Astrocyte (in vitro differentiated cells and primary cell): ENCODE data around the gene RPL39L. TPM values are rescaled to one million over a fixed set of nuclear protein-coding genes. Genes with fewer than 3 reads are reported as not detected.
A peak's percentile ranks its signal among the peaks of the same experiment; 100 is the strongest.
"Not testable (repeated sequence)": the region's sequence is repeated elsewhere in the genome, so short reads cannot be mapped to it uniquely, and the experiment has no call there.

Experiments used
- DNase-seq: peaks from one replicate; pipeline ENCODE4 v3.0.0-alpha.2; 2010; ENCODE audit warnings: low read depth
- FAIRE-seq: peaks from 2 replicates; lab custom pipeline; 2011; peaks lifted over from hg19 to GRCh38; lab: Jason Lieb, UNC
- H2AFZ ChIP-seq: 2 replicates; pipeline ENCODE4 v1.6.0; 2012; ENCODE audit warnings: low read depth, low read length, inconsistent platforms
- H3K27ac ChIP-seq: 2 replicates; pipeline ENCODE4 v1.5.1; 2011; ENCODE audit warnings: low read depth, low read length, inconsistent platforms
- H3K27me3 ChIP-seq: 2 replicates; pipeline ENCODE4 v1.6.0; 2011; ENCODE audit warnings: low read length, inconsistent platforms; ENCODE audit not compliant: insufficient read depth
- H3K36me3 ChIP-seq: 2 replicates; pipeline ENCODE4 v1.5.1; 2011; ENCODE audit warnings: low read length, inconsistent platforms; ENCODE audit not compliant: insufficient read depth
- H3K4me1 ChIP-seq: 2 replicates; pipeline ENCODE4 v1.5.1; 2011; ENCODE audit warnings: low read length, inconsistent platforms; ENCODE audit not compliant: insufficient read depth
- H3K4me2 ChIP-seq: 2 replicates; pipeline ENCODE4 v1.6.0; 2012; ENCODE audit warnings: low read length, inconsistent platforms
- H3K4me3 ChIP-seq: 2 replicates; pipeline ENCODE4 v1.5.1; 2011; ENCODE audit warnings: low read depth, mild to moderate bottlenecking, low read length, inconsistent platforms; ENCODE audit not compliant: insufficient read depth
- H3K79me2 ChIP-seq: 2 replicates; pipeline ENCODE4 v1.6.0; 2012; ENCODE audit warnings: mild to moderate bottlenecking, low read length, inconsistent platforms; ENCODE audit not compliant: insufficient read depth
- H3K9ac ChIP-seq: 2 replicates; pipeline ENCODE4 v1.6.0; 2012; ENCODE audit warnings: mild to moderate bottlenecking, low read length, inconsistent platforms
- H3K9me3 ChIP-seq: 2 replicates; pipeline ENCODE4 v1.5.1; 2012; ENCODE audit warnings: low read depth, mild to moderate bottlenecking, low read length, inconsistent platforms; ENCODE audit not compliant: insufficient read depth
- H4K20me1 ChIP-seq: 2 replicates; pipeline ENCODE4 v1.6.0; 2012; ENCODE audit warnings: low read length, inconsistent platforms; ENCODE audit not compliant: insufficient read depth
- H3K27ac Mint-ChIP-seq: one replicate; pipeline ENCODE4 v1.8.0; 2021; ENCODE audit warnings: mild to moderate bottlenecking, mixed read lengths; ENCODE audit not compliant: unreplicated experiment
- H3K27me3 Mint-ChIP-seq: one replicate; pipeline ENCODE4 v1.8.0; 2021; ENCODE audit warnings: low read depth, mixed read lengths; ENCODE audit not compliant: unreplicated experiment
- H3K36me3 Mint-ChIP-seq: one replicate; pipeline ENCODE4 v1.8.0; 2021; ENCODE audit warnings: low read depth, mixed read lengths; ENCODE audit not compliant: unreplicated experiment
- H3K4me1 Mint-ChIP-seq: one replicate; pipeline ENCODE4 v1.8.0; 2021; ENCODE audit warnings: low read depth, mixed read lengths; ENCODE audit not compliant: unreplicated experiment
- H3K4me3 Mint-ChIP-seq: one replicate; pipeline ENCODE4 v1.8.0; 2021; ENCODE audit warnings: mild to moderate bottlenecking, moderate library complexity, mixed read lengths; ENCODE audit not compliant: unreplicated experiment
- H3K9me3 Mint-ChIP-seq: one replicate; pipeline ENCODE4 v1.8.0; 2021; ENCODE audit warnings: mild to moderate bottlenecking, mixed read lengths; ENCODE audit not compliant: unreplicated experiment
- EZH2 ChIP-seq: IDR thresholded peaks from 2 replicates; pipeline ENCODE4 v1.6.1; 2012; ENCODE audit warnings: mild to moderate bottlenecking, low read length, inconsistent platforms; ENCODE audit not compliant: insufficient read depth
- total RNA-seq: library from RNA; stranded (reverse); gene quantifications from 2 replicates; pipeline ENCODE4 v1.2.1, GENCODE V29; 2021
- TF ChIP-seq, protein P1 (sequence below): IDR thresholded peaks from 2 replicates; pipeline ENCODE4 v1.5.1; 2011; ENCODE audit warnings: low read depth, mild to moderate bottlenecking, inconsistent platforms, low read length, moderate library complexity; ENCODE audit not compliant: insufficient read depth

Gene RPL39L
- total RNA-seq, 1 donor from 2014 or later: 6.5 TPM

DNA sequence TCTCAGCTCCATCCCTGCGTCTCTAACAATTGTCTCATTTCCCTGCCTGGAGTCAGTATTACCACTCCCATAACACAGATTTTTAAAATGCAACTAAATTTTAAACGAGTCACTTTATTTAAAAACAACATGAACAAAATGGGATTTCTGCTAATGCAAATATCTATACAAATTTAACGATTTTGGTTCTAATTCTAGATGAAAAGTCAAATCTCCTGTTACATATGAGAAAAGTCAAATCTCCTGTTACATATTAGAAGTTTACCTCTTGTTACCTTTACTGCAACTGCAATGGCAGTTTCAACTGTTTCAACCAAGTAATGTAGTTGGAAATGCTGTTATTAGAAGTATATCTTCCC lies 578 bp upstream of the RPL39L start:
- Histone ChIP-seq H3K9ac (peak overlapping the region; percentile 74), H3K36me3 (no peaks in the 10 kb centered on the region), H3K4me2 (peak overlapping the region; percentile 81), H3K9me3 (peaks cover under 1% of the 10 kb centered on the region), H4K20me1 (no peaks in the 10 kb centered on the region), H3K4me1 (no peaks in the 10 kb centered on the region), H3K27me3 (no peaks in the 10 kb centered on the region), H3K79me2 (no peaks in the 10 kb centered on the region), H2AFZ (peak overlapping the region; percentile 90), H3K27ac (no peak overlapping the region), H3K4me3 (peak overlapping the region; percentile 62)
- peak overlapping the region; percentile 91 for H3K27ac Mint-ChIP-seq
- H3K4me1 Mint-ChIP-seq: peaks cover 1% of the 10 kb centered on the region
- FAIRE-seq (no peak), DNase-seq (no peak)
- TF ChIP-seq EZH2: no peak
- TF ChIP-seq, protein P1, sequence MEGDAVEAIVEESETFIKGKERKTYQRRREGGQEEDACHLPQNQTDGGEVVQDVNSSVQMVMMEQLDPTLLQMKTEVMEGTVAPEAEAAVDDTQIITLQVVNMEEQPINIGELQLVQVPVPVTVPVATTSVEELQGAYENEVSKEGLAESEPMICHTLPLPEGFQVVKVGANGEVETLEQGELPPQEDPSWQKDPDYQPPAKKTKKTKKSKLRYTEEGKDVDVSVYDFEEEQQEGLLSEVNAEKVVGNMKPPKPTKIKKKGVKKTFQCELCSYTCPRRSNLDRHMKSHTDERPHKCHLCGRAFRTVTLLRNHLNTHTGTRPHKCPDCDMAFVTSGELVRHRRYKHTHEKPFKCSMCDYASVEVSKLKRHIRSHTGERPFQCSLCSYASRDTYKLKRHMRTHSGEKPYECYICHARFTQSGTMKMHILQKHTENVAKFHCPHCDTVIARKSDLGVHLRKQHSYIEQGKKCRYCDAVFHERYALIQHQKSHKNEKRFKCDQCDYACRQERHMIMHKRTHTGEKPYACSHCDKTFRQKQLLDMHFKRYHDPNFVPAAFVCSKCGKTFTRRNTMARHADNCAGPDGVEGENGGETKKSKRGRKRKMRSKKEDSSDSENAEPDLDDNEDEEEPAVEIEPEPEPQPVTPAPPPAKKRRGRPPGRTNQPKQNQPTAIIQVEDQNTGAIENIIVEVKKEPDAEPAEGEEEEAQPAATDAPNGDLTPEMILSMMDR: no peak
- H3K9me3 Mint-ChIP-seq: peaks cover 14% of the 10 kb centered on the region
- peak overlapping the region; percentile 88 for H3K4me3 Mint-ChIP-seq
- peaks cover 2% of the 10 kb centered on the region for H3K27me3 Mint-ChIP-seq
- peaks cover 3% of the 10 kb centered on the region for H3K36me3 Mint-ChIP-seq

DNA sequence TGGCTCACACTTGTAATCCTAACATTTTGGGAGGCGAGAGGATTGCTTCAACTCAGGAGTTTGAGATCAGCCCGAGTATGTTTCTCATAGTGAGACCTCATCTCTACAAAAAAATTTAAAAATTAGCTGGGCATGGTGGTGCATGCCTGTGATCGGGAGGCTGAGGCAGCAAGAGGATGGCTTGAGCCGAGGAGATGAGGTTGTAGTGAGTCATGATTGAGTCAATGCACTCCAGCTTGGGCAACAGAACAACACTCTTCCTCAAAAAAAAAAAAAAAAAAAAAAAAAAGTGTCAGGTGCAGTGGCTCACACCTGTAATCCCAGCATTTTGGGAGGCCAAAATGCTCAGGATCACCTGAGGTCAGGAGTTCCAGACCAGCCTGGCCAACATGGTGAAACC lies 2.4 kb downstream of the RPL39L start:
- no peak for FAIRE-seq
- TF ChIP-seq EZH2: no peak

DNA sequence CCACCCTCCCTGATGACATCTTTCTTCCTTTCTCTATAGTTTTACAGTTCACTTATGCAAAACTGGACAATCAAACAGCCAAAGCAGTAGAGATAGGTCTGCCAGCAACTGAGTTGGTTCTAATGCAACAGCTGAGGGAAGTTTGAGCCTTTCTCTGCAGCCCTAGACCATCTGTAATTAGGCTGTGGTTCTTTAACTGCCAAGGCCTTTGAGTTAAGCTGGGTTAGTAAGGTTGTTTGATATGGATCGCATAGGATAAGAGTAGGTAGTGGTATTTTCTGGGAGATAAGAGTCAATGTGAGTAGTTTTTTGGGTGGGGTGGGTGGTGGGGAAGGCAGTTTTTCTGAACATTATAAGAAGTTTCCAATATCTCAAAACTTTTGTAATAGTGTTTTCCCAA lies 3.0 kb downstream of the RPL39L start:
- Mint-ChIP-seq H3K36me3 (peaks cover 3% of the 10 kb centered on the region), H3K27ac (no peak overlapping the region), H3K27me3 (no peaks in the 10 kb centered on the region), H3K4me3 (no peak overlapping the region), H3K9me3 (peaks cover 7% of the 10 kb centered on the region), H3K4me1 (peaks cover 1% of the 10 kb centered on the region)
- FAIRE-seq: no peak
- Histone ChIP-seq H2AFZ (no peak overlapping the region), H3K4me1 (no peaks in the 10 kb centered on the region), H4K20me1 (no peaks in the 10 kb centered on the region), H3K9me3 (no peaks in the 10 kb centered on the region), H3K4me2 (no peak overlapping the region), H3K9ac (no peak overlapping the region), H3K79me2 (no peaks in the 10 kb centered on the region), H3K27me3 (no peaks in the 10 kb centered on the region), H3K27ac (no peak overlapping the region), H3K36me3 (no peaks in the 10 kb centered on the region), H3K4me3 (no peak overlapping the region)
- TF ChIP-seq, protein P1: no peak
- no peak for TF ChIP-seq EZH2
- no peak for DNase-seq

More for the DNA sequence above, 2.4 kb downstream of the RPL39L start:
- Histone ChIP-seq H3K27me3 (no peaks in the 10 kb centered on the region), H3K79me2 (no peaks in the 10 kb centered on the region), H3K4me1 (no peaks in the 10 kb centered on the region), H3K27ac (no peak overlapping the region), H2AFZ (no peak overlapping the region), H3K36me3 (no peaks in the 10 kb centered on the region), H3K4me3 (no peak overlapping the region), H3K4me2 (no peak overlapping the region), H3K9ac (no peak overlapping the region), H3K9me3 (no peaks in the 10 kb centered on the region), H4K20me1 (no peaks in the 10 kb centered on the region)
- Mint-ChIP-seq H3K36me3 (peaks cover 3% of the 10 kb centered on the region), H3K27ac (no peak overlapping the region), H3K4me3 (no peak overlapping the region), H3K9me3 (peaks cover 7% of the 10 kb centered on the region), H3K27me3 (no peaks in the 10 kb centered on the region), H3K4me1 (peaks cover 1% of the 10 kb centered on the region)
- peak; percentile 45 for DNase-seq

DNA sequence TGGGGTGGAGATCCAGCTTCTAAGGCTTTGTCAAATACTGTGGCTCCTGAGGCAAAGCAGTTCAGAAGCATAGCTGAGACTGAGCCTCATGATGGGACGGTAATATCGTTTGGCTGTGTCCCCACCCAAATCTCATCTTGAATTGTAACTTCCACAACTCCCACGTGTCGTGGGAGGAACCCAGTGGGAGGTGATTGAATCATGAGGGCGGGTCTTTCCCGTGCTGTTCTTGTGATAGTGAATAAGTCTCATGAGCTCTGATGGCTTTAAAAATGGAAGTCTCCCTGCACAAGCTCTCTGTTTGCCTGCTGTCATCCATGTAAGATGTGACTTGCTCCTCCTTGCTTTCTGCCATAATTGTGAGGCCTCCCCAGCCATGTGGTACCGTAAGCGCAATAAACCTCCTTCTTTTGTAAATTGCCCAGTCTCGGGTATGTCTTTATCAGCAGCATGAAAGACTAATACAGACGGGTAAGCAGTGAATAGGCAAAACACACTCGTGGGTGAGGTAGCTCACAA lies 4.1 kb downstream of the RPL39L start:
- not testable (repeated sequence) for DNase-seq, H3K9ac ChIP-seq, FAIRE-seq, H3K4me1 ChIP-seq, H3K79me2 ChIP-seq, H4K20me1 ChIP-seq, H3K4me3 Mint-ChIP-seq, H3K4me1 Mint-ChIP-seq, H3K9me3 Mint-ChIP-seq, H3K9me3 ChIP-seq, H3K27ac Mint-ChIP-seq, H2AFZ ChIP-seq, H3K36me3 ChIP-seq, H3K27me3 ChIP-seq, H3K27me3 Mint-ChIP-seq, H3K36me3 Mint-ChIP-seq, H3K27ac ChIP-seq, H3K4me2 ChIP-seq, H3K4me3 ChIP-seq

DNA sequence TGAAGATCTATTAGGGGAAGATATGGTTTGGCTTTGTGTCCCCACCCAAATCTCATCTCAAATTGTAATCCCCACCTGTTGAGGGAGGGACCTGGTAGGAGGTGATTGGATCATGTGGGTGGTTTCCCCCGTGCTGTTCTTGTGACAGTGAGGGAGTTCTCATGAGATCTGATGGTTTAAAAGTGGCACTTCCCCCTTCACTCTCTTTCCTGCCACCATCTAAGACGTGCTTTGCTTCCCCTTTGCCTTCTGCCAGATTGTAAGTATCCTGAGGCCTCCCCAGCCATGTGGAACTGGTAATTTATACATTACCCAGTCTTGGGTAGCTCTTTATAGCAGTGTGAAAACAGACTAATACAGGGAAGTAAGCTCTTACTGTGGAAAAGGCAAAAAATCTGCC lies 6.1 kb downstream of the RPL39L start:
- H3K27ac Mint-ChIP-seq, H3K36me3 Mint-ChIP-seq, FAIRE-seq: not testable (repeated sequence)

More for the DNA sequence above, 6.1 kb downstream of the RPL39L start:
- H3K4me3 ChIP-seq, H3K9me3 ChIP-seq, H3K79me2 ChIP-seq, H3K4me3 Mint-ChIP-seq, H3K27me3 ChIP-seq, H3K27me3 Mint-ChIP-seq, H3K9me3 Mint-ChIP-seq, H2AFZ ChIP-seq, H3K4me1 ChIP-seq, H3K4me2 ChIP-seq, H3K36me3 ChIP-seq, H3K27ac ChIP-seq, H4K20me1 ChIP-seq, H3K4me1 Mint-ChIP-seq, H3K9ac ChIP-seq, DNase-seq: not testable (repeated sequence)
